DOHH2 (cell line): Measurements from ENCODE around the gene SH2D7.

Experiments used
- EZH2phosphoT487 ChIP-seq: fragments of 200-600 bp; sonication (generic); IDR thresholded peaks from 2 replicates; pipeline ENCODE4 v1.6.1; 2017; ENCODE audit warnings: borderline replicate concordance, mild to moderate bottlenecking, antibody characterized with exemption, low read length, moderate library complexity, mixed read lengths
- TF ChIP-seq, protein P1 (sequence below): fragments of 200-600 bp; sonication (generic); IDR thresholded peaks from one replicate; pipeline ENCODE4 v1.5.1; 2014; ENCODE audit warnings: antibody characterized with exemption, mild to moderate bottlenecking, low read depth, low read length; ENCODE audit not compliant: poor library complexity, severe bottlenecking

GRCh38 chr15:78107471-78107870 lies 15.1 kb downstream of the SH2D7 start:
- TF ChIP-seq, protein P1, sequence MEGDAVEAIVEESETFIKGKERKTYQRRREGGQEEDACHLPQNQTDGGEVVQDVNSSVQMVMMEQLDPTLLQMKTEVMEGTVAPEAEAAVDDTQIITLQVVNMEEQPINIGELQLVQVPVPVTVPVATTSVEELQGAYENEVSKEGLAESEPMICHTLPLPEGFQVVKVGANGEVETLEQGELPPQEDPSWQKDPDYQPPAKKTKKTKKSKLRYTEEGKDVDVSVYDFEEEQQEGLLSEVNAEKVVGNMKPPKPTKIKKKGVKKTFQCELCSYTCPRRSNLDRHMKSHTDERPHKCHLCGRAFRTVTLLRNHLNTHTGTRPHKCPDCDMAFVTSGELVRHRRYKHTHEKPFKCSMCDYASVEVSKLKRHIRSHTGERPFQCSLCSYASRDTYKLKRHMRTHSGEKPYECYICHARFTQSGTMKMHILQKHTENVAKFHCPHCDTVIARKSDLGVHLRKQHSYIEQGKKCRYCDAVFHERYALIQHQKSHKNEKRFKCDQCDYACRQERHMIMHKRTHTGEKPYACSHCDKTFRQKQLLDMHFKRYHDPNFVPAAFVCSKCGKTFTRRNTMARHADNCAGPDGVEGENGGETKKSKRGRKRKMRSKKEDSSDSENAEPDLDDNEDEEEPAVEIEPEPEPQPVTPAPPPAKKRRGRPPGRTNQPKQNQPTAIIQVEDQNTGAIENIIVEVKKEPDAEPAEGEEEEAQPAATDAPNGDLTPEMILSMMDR, result no peak
- TF ChIP-seq EZH2phosphoT487, result no peak
